Activated CD4-positive, alpha-beta memory T cell treated with anti-CD3 and anti-CD28 coated beads, Interleukin-2, amount 10 ng/mL, durations not matched to agents 7 days and 5 days (primary cell): Measurements from ENCODE around the gene F2R. TPM values are rescaled to one million over a fixed set of nuclear protein-coding genes. Genes with fewer than 3 reads are reported as not detected.
A peak's percentile ranks its signal among the peaks of the same experiment; 100 is the strongest.
"Not testable (repeated sequence)": the region's sequence is repeated elsewhere in the genome, so short reads cannot be mapped to it uniquely, and the experiment has no call there.

ENCODE experiments used
- CTCF ChIA-PET: fragments of 350-600 bp; sonication (Branson Sonifier 250); formaldehyde crosslinking; loops from one replicate; lab custom pipeline; 2021; ENCODE audit warnings: antibody characterized with exemption, inconsistent platforms; lab: Charles Lee
- POLR2A ChIA-PET: fragments of 350-600 bp; sonication (Branson Sonifier 250); formaldehyde crosslinking; loops from one replicate; lab custom pipeline; 2021; ENCODE audit warnings: antibody characterized with exemption; lab: Charles Lee
- DNase-seq: peaks from one replicate; pipeline ENCODE4 v3.0.0-alpha.2; 2020
- H3K27ac Mint-ChIP-seq: one replicate; pipeline ENCODE4 v1.8.0; 2021; ENCODE audit warnings: mild to moderate bottlenecking, mixed read lengths
- H3K27me3 Mint-ChIP-seq: one replicate; pipeline ENCODE4 v1.8.0; 2021; ENCODE audit warnings: mixed read lengths
- H3K36me3 Mint-ChIP-seq: one replicate; pipeline ENCODE4 v1.8.0; 2021; ENCODE audit warnings: low read depth, mixed read lengths
- H3K4me1 Mint-ChIP-seq: one replicate; pipeline ENCODE4 v1.8.0; 2021; ENCODE audit warnings: mixed read lengths
- H3K4me3 Mint-ChIP-seq: one replicate; pipeline ENCODE4 v1.8.0; 2021; ENCODE audit warnings: mild to moderate bottlenecking, mixed read lengths
- H3K9me3 Mint-ChIP-seq: one replicate; pipeline ENCODE4 v1.8.0; 2021; ENCODE audit warnings: mixed read lengths
- total RNA-seq, 2 experiments: library from RNA; stranded (reverse); gene quantifications; one replicate each; pipeline ENCODE4 v1.2.3, GENCODE V29; 2021

The F2R gene
- total RNA-seq, 2 experiments from 2014 or later = 35.0 to 36.6 TPM

- CTCF ChIA-PET = interaction anchor here (0.6 to 1.1 kb wide), 2 partner anchors 11 to 45 kb away, joined by 3 read pairs; no protein-coding TSS in a partner anchor
- H3K9me3 Mint-ChIP-seq = peaks cover 29% of the 10 kb centered on the region
- no peak overlapping the region for H3K27ac Mint-ChIP-seq
- H3K4me1 Mint-ChIP-seq = peaks cover 51% of the 10 kb centered on the region
- POLR2A ChIA-PET = interaction anchor here (0.6 to 1.0 kb wide), 2 partner anchors 9 to 15 kb away, joined by 4 read pairs; no protein-coding TSS in a partner anchor
- H3K4me3 Mint-ChIP-seq = no peak overlapping the region
- no peak for DNase-seq
- no peaks in the 10 kb centered on the region for H3K27me3 Mint-ChIP-seq
- H3K36me3 Mint-ChIP-seq = peaks cover 75% of the 10 kb centered on the region
Observed at GRCh38 chr5:76729373-76730290, 13.7 kb downstream of the F2R start.

- Mint-ChIP-seq H3K27me3 (no peaks in the 10 kb centered on the region), H3K9me3 (peaks cover 23% of the 10 kb centered on the region), H3K4me1 (peaks cover 57% of the 10 kb centered on the region), H3K27ac (peak overlapping the region; percentile 98), H3K36me3 (peaks cover 61% of the 10 kb centered on the region), H3K4me3 (peak overlapping the region; percentile 70)
- POLR2A ChIA-PET = interaction anchor here (0.6 to 2.7 kb wide), 13 partner anchors 9 to 330 kb away, joined by 3 to 51 read pairs (median 5); partner anchors contain the start of gene F2R
- CTCF ChIA-PET = interaction anchor here (0.7 to 1.6 kb wide), 2 partner anchors 15 to 42 kb away, joined by 3 to 7 read pairs; no protein-coding TSS in a partner anchor
- no peak for DNase-seq
Observed at GRCh38 chr5:76732405-76733048, 16.6 kb downstream of the F2R start.

- ChIA-PET CTCF (interaction anchor here (0.7 to 1.6 kb wide), 2 partner anchors 16 to 41 kb away, joined by 3 to 7 read pairs; no protein-coding TSS in a partner anchor), POLR2A (interaction anchor here (0.6 to 2.7 kb wide), 12 partner anchors 9 to 331 kb away, joined by 3 to 51 read pairs (median 8); partner anchors contain the start of gene F2R)
- peak overlapping the region; percentile 98 for H3K27ac Mint-ChIP-seq
- peak overlapping the region; percentile 70 for H3K4me3 Mint-ChIP-seq
- peaks cover 61% of the 10 kb centered on the region for H3K36me3 Mint-ChIP-seq
- peak; percentile 86 for DNase-seq
- H3K9me3 Mint-ChIP-seq = peaks cover 23% of the 10 kb centered on the region
- H3K4me1 Mint-ChIP-seq = peaks cover 62% of the 10 kb centered on the region
- no peaks in the 10 kb centered on the region for H3K27me3 Mint-ChIP-seq
Observed at GRCh38 chr5:76733049-76733417, 17.1 kb downstream of the F2R start.

- Mint-ChIP-seq H3K27me3 (no peaks in the 10 kb centered on the region), H3K4me1 (peaks cover 82% of the 10 kb centered on the region), H3K27ac (peak overlapping the region; percentile 40), H3K9me3 (peaks cover under 1% of the 10 kb centered on the region), H3K36me3 (peaks cover 38% of the 10 kb centered on the region), H3K4me3 (no peak overlapping the region)
- DNase-seq = no peak
- ChIA-PET CTCF (interaction anchor here (1.1 to 6.0 kb wide), 2 partner anchors 25 to 38 kb away, joined by 3 to 60 read pairs; no protein-coding TSS in a partner anchor), POLR2A (interaction anchor here (1.1 to 5.9 kb wide), 4 partner anchors 14 to 27 kb away, joined by 3 to 67 read pairs (median 13); partner anchors contain the start of gene F2R)
Observed at GRCh38 chr5:76735762-76736545, 20.0 kb downstream of the F2R start.

- peaks cover 82% of the 10 kb centered on the region for H3K4me1 Mint-ChIP-seq
- ChIA-PET CTCF (interaction anchor here (0.7 to 6.0 kb wide), 6 partner anchors 18 to 411 kb away, joined by 3 to 60 read pairs (median 4); partner anchors contain the start of gene F2R), POLR2A (interaction anchor here (1.1 to 5.9 kb wide), 7 partner anchors 15 to 410 kb away, joined by 3 to 67 read pairs (median 6); partner anchors contain the start of gene F2R)
- H3K4me3 Mint-ChIP-seq = no peak overlapping the region
- H3K36me3 Mint-ChIP-seq = peaks cover 35% of the 10 kb centered on the region
- peak overlapping the region; percentile 87 for H3K27ac Mint-ChIP-seq
- no peaks in the 10 kb centered on the region for H3K27me3 Mint-ChIP-seq
- H3K9me3 Mint-ChIP-seq = no peaks in the 10 kb centered on the region
- DNase-seq = no peak
Observed at GRCh38 chr5:76736679-76737556, 21.0 kb downstream of the F2R start.

- H3K4me3 Mint-ChIP-seq = no peak overlapping the region
- H3K27ac Mint-ChIP-seq = peak overlapping the region; percentile 87
- CTCF ChIA-PET = interaction anchor here (1.0 to 6.0 kb wide), 5 partner anchors 22 to 412 kb away, joined by 3 to 60 read pairs (median 7); partner anchors contain the start of genes F2R and IQGAP2
- H3K36me3 Mint-ChIP-seq = peaks cover 28% of the 10 kb centered on the region
- POLR2A ChIA-PET = interaction anchor here (0.8 to 5.9 kb wide), 14 partner anchors 11 to 411 kb away, joined by 3 to 67 read pairs (median 6); partner anchors contain the start of genes AGGF1 and F2R
- H3K9me3 Mint-ChIP-seq = no peaks in the 10 kb centered on the region
- peaks cover 74% of the 10 kb centered on the region for H3K4me1 Mint-ChIP-seq
- no peaks in the 10 kb centered on the region for H3K27me3 Mint-ChIP-seq
- DNase-seq = no peak
Observed at GRCh38 chr5:76737846-76738245, 21.9 kb downstream of the F2R start.

- peaks cover 47% of the 10 kb centered on the region for H3K4me1 Mint-ChIP-seq
- H3K27ac Mint-ChIP-seq, H3K9me3 Mint-ChIP-seq, H3K36me3 Mint-ChIP-seq, H3K27me3 Mint-ChIP-seq, DNase-seq, H3K4me3 Mint-ChIP-seq: not testable (repeated sequence)
- ChIA-PET POLR2A (interaction anchor here (1.2 to 5.9 kb wide), 4 partner anchors 9 to 33 kb away, joined by 4 to 67 read pairs (median 14); partner anchors contain the start of gene F2R), CTCF (interaction anchor here (4.9 to 6.0 kb wide), 2 partner anchors 25 to 32 kb away, joined by 40 to 60 read pairs; partner anchors contain the start of gene F2R)
Observed at GRCh38 chr5:76741506-76741905, 25.6 kb downstream of the F2R start.

GRCh38 chr5:76742583-76742982, 26.7 kb downstream of the F2R start:
- DNase-seq = no peak
- no peak overlapping the region for H3K27ac Mint-ChIP-seq
- H3K9me3 Mint-ChIP-seq = no peaks in the 10 kb centered on the region
- H3K36me3 Mint-ChIP-seq = peaks cover 4% of the 10 kb centered on the region
- no peaks in the 10 kb centered on the region for H3K27me3 Mint-ChIP-seq
- ChIA-PET POLR2A (interaction anchor here (2.5 to 3.7 kb wide), 2 partner anchors 10 to 20 kb away, joined by 13 to 14 read pairs; no protein-coding TSS in a partner anchor), CTCF (interaction anchor here (1.5 kb wide), 1 partner anchor 32 kb away, joined by 6 read pairs; no protein-coding TSS in a partner anchor)
- no peak overlapping the region for H3K4me3 Mint-ChIP-seq
- H3K4me1 Mint-ChIP-seq = peaks cover 38% of the 10 kb centered on the region

GRCh38 chr5:76744632-76745031, 28.7 kb downstream of the F2R start:
- H3K36me3 Mint-ChIP-seq = peaks cover 4% of the 10 kb centered on the region
- H3K27ac Mint-ChIP-seq = no peak overlapping the region
- CTCF ChIA-PET = interaction anchor here (0.6 to 1.5 kb wide), 3 partner anchors 30 to 564 kb away, joined by 3 to 12 read pairs (median 3); no protein-coding TSS in a partner anchor
- no peaks in the 10 kb centered on the region for H3K9me3 Mint-ChIP-seq
- POLR2A ChIA-PET = interaction anchor here (0.9 to 1.2 kb wide), 4 partner anchors 12 to 342 kb away, joined by 3 to 4 read pairs (median 3); no protein-coding TSS in a partner anchor
- H3K27me3 Mint-ChIP-seq = no peaks in the 10 kb centered on the region
- H3K4me3 Mint-ChIP-seq = no peak overlapping the region
- peaks cover 20% of the 10 kb centered on the region for H3K4me1 Mint-ChIP-seq
- no peak for DNase-seq

GRCh38 chr5:76745670-76746069, 29.7 kb downstream of the F2R start:
- Mint-ChIP-seq H3K27ac (no peak overlapping the region), H3K36me3 (peaks cover 4% of the 10 kb centered on the region), H3K9me3 (no peaks in the 10 kb centered on the region), H3K27me3 (no peaks in the 10 kb centered on the region), H3K4me1 (peaks cover 11% of the 10 kb centered on the region), H3K4me3 (no peak overlapping the region)
- no peak for DNase-seq
- ChIA-PET CTCF (no interaction called here), POLR2A (no interaction called here)

GRCh38 chr5:76746677-76747076, 30.8 kb downstream of the F2R start:
- no peaks in the 10 kb centered on the region for H3K36me3 Mint-ChIP-seq
- DNase-seq = no peak
- no peaks in the 10 kb centered on the region for H3K27me3 Mint-ChIP-seq
- peaks cover 2% of the 10 kb centered on the region for H3K4me1 Mint-ChIP-seq
- no peaks in the 10 kb centered on the region for H3K9me3 Mint-ChIP-seq
- H3K27ac Mint-ChIP-seq = no peak overlapping the region
- ChIA-PET POLR2A (no interaction called here), CTCF (no interaction called here)
- no peak overlapping the region for H3K4me3 Mint-ChIP-seq
